Inflammatory macrophage treated with lipopolysaccharide for 1 hour (primary cell): ENCODE measurements around the gene PRR5L.
A peak's percentile ranks its signal among the peaks of the same experiment; 100 is the strongest.

Source experiments
- DNase-seq, 2 donors: peaks; one replicate each; pipeline ENCODE4 v3.0.0-alpha.2; 2020 to 2022

Gene PRR5L

DNA sequence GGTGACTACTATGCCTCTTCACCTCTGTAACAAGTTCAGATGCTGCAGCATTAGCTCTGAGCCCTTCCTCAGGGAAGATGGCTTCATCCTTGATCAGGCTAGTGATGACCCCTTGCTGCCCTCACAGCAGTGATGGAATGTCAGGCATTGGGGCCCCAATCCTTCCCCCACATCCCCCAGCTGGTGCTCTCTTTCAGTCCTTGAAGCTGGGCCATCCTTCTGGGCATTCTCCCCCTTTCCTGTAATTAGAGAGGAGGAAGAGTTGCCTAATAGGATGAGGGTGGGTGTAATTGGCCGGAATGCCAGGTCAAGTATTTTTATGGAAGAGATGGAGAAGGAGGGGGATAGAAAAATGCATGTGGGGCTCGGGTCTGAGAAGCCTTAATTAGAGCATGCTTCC, 151.4 kb downstream of the PRR5L start:
- DNase-seq, result no peak

GRCh38 chr11:36447947-36448346, 151.9 kb downstream of the PRR5L start:
- no peak for DNase-seq

DNA sequence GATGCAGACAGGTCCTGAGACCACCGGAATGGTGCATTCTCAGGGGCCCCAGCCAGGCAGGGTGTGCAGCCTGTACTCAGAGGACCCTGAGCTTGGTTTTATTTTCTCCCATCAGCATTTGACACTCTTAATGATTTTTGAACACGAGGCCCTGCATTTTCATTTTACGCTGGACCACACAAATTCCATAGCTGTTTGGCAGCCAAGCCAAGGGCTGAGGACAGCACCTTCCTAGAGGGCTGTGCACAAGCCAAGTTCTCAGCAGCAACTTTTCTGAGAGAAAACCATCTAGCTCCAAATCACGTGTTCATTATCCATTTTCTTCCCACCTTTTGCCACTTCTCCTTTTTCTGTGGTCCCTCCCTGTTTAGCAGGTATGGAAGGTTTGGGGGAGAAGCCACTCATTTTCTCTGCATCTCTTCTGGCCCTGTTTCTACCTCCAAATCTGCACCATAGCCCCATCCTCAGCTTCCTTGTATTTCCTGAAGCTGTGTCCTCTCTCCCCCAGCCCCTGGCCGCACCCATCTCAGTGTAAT, 153.5 kb downstream of the PRR5L start:
- DNase-seq, result no peak

DNA sequence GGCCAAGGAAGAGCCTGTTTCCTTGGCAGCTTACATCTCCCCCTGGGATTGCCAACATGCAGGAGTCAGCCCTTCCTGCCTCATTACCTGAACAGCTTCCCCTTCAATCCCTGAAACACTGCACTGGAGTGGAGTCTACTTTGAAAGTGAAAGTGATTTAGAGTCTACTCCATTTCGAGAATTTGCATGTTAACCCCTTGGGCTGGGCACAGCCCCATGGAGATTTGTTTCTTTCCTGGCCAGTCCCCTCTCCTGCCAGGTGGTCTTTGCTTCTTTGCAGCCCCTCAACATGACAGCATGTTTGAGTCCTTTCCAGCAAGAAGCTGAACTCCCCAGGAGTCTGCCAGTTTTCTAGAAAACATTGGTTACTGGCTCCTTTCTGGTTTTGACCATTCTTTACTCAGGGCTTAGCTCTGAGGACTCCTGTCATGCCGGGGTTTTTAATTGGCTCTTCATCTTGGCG, 154.1 kb downstream of the PRR5L start:
- peak; percentile 17 to 21 for DNase-seq

DNA sequence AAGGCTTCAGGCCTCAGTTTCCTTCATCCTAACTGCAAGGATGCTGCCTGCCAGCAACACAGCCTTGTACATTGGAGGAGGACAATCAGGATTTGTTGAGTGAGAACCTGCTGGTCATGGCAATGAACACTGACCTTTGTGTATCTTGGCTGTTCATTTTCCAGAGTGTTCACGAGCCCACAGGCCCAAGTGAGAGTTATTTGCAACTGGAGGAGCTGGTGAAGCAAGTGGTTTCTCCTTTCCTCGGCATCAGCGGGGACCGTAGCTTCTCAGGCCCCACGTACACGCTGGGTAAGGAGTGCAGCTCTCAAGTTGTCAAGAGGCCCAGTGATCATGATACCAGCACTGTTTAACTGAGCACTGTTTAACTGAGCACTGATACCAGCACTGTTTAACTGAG, 155.0 kb downstream of the PRR5L start:
- DNase-seq, result no peak

- no peak for DNase-seq
Observed at GRCh38 chr11:36451681-36452080, 155.6 kb downstream of the PRR5L start.

GRCh38 chr11:36452236-36452940, 156.3 kb downstream of the PRR5L start:
- DNase-seq, result no peak

GRCh38 chr11:36452961-36453360, 156.9 kb downstream of the PRR5L start:
- DNase-seq, result no peak

GRCh38 chr11:36453678-36454077, 157.6 kb downstream of the PRR5L start:
- peak; percentile 40 to 49 for DNase-seq

GRCh38 chr11:36454551-36454940, 158.5 kb downstream of the PRR5L start:
- no peak for DNase-seq

DNA sequence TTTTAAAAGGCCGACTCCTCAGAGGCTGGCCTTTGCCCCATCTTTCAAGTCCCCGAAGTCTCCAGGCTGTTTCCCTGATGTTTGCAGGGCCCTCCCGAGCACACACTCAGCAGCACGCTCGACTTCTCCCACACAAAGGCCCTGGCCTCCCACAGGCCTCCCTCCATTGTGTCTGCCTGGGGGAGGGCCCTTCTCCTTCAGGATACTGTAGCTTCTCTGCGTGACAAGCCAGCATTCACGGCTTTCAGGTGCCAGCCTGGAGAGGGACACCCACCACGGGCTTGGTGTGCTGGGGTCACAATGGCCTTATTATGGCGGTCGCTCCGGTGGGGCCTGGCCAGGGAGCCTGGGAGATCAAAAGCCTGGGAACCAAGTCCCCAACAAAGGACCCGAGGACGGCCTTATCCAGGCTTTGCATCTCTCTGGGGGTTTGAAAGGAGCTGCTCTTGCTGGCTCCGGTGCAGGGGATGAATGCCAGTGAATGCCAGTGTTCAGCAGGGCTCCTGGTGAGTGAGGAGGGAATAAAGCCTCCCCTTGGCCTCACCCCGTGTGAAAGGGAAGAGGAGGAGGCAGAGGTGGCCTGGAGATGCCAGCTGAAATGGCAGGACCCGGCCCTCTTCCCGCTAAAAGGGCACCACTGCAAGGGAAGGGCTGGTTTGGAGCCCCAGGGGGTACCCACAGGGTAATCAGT, 159.0 kb downstream of the PRR5L start:
- no peak for DNase-seq

DNA sequence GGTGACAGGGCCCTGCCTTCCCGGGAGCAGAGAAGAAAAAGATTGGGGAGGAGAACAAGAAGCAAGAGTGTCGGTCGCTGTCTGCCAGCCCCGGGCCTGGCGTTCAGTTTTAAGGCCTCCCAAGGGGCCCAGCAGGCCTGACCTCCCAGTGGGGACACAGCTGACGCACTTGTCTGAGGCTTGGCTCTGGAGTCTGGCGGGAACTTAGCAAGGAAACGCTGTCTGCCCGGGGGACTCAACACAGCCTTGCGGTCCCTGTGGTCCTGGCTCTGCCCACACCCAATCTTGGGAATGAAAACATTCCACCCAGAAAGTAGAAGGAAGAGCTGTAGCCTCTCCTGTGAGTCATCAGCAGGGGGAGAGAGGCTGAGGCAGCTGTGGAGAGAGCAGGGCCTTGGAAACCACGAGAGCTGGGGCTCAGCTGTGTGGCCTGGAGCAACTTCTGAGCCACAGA, 159.6 kb downstream of the PRR5L start:
- DNase-seq, result peak in 1 of 2 donors; percentile 35

- DNase-seq, result no peak
Observed at GRCh38 chr11:36456156-36456555, 160.1 kb downstream of the PRR5L start.

DNA sequence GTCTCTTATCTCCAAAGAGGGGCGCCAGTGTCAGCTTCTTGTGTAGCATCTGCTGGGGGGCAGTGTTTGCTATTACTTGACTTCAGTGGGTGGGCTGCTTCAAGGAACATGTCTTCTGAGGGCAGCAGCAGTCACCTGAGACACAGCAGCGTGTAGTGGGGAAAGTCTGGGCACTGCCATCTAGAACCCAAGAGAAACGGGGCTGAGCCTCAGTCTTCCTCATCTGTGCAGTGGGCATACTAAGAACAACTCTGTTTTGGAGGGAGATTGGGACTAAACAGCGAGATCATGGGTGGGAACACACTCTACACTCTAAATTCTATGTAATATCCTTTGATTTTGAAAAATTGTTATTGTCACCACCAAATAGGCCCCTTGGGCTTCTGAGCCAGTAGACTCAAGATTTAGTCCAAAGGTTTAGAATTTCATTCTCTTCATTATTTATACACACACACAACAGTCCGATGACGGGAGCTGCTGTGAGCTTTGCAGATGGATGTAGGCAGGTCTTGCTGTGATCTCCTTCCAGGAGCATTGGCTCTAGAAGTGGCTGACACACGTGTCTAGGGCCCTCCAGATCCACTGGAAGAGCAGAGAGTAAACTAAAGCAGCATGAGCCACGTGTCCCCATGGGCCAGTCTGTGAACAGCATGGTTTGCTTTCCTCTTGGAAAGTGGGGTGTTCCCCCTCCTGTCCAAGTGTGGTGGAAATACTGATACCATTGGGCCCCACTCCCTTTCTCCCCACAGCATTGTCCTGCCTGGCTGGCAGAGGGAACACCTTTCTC, 162.2 kb downstream of the PRR5L start:
- no peak for DNase-seq

GRCh38 chr11:36459046-36459445, 163.0 kb downstream of the PRR5L start:
- no peak for DNase-seq

GRCh38 chr11:36460220-36460619, 164.1 kb downstream of the PRR5L start:
- no peak for DNase-seq

DNA sequence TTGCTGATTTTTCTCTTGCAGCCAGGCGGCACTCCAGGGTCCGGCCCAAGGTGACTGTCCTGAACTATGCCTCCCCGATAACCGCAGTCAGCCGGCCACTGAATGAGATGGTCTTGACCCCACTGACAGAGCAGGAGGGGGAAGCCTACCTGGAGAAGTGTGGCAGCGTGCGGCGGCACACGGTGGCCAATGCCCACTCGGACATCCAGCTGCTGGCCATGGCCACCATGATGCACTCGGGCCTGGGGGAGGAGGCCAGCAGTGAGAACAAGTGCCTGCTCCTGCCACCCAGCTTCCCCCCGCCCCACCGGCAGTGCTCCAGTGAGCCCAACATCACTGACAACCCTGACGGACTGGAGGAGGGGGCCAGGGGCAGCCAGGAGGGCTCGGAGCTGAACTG, 166.2 kb downstream of the PRR5L start:
- no peak for DNase-seq

DNA sequence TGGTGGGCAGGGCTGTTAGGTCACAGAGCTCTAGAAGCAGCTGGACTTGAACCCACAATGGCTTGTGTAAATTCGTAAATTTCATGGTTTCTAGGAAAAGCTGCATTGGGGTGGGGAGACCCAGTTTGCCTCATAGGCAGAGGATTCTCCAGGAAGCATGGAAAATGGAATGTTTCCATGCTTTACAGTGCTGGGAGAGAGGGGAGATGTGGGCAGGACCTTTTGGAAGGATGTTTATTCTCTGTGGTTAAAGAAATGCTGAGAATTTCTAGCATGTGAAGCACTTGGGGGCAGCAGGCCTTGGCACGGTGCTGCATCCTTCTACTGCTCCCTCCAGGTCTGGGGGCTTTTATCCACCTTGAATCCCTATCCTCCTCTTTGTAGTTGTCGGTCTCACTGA, 167.7 kb downstream of the PRR5L start:
- DNase-seq, result no peak

GRCh38 chr11:36464720-36465119, 168.6 kb downstream of the PRR5L start:
- no peak for DNase-seq

DNA sequence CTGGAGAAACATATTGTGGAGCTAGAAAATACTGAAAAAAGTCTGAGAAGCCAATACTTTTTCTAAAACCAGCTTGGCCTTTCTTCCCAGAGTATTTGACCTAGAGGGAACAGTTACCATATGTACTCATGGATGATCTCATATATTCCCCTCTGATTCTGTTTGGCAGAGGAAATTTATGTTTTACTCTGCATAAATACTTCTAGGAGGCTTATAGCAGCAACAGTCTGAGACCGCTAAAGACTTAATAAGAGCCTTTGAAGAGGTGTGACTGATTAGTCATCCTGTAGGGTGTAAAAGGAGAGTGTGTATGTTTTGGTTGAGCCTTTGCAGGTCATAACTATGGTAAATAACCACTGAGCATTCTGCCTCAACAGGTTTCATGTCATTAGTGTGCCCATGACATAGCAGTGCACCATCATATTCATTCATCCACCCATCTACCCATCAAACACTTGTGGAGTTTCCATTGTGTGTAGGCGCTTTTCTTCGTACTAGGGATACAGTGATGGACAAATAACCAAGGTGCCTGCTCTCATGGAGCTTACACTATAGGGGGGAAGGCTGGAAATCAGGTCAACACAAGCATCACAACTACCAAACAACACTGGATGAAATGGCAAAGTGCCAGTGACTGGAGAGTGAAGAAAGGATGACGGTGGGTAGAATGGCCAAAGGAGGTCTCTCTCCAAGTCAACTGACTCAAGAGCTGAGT, 169.5 kb downstream of the PRR5L start:
- no peak for DNase-seq

DNA sequence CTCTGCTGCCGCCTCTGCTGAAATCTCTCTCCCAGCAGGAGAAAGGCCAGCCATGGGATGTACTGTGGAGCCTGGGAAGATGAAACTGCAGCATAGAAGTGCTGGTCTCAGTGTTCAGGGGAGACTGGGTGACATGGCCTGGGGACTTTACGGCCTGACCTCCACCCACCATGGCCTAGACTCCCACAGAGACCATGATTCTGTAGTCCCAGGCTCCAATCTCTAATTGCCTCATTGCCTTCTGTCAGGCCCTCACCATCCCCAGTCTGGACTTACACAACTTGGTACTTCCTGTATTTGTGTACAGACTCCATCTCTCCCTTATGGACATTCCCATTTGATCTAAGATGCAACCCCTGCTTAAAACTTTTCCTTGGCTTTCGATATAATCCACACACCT, 170.9 kb downstream of the PRR5L start:
- peak; percentile 68 to 89 for DNase-seq

GRCh38 chr11:36467916-36468315, 171.8 kb downstream of the PRR5L start:
- no peak for DNase-seq

DNA sequence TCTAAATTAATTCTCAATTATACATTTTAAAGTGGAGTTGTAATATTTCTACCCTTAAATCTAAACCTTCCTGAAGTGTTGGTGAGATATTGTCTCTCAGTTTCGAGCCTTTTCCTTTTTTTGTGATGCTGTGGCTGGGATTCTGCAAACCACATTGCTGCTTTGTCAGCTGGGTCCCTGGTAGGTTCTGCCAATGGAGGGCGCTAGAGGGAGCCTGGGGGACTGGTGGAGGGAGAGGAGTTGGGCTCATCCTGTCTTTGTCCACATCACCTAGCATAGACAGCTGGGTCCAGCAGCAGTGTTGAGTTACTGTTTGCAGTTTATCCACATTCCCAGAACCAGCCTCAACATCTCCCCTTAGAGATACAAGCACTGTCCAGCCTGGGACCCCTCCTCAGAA, 173.0 kb downstream of the PRR5L start:
- DNase-seq, result no peak
